ENCODE data around the gene COLEC12.

COLEC12 gene

DNA sequence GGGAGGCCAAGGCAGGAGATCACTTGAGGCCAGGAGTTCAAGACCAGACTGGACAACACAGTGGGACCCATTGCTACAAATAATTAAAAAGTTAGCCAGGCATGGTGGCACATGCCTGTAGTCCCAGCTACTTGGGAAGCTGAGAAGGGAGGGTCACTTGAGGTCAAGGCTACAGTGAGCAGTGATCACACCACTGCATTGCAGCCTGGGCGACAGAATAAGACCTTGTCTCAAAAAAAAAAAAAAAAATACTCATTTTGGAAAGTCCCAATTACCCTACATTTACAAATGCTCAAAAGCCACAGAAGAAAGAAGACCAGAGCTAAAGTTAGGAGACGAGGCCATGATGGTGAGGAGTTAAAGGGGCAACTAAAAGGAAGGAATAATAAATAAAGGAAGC lies 61.9 kb downstream of the COLEC12 start:
- DNase-seq (ENCODE audit: low read depth) = no peak

DNA sequence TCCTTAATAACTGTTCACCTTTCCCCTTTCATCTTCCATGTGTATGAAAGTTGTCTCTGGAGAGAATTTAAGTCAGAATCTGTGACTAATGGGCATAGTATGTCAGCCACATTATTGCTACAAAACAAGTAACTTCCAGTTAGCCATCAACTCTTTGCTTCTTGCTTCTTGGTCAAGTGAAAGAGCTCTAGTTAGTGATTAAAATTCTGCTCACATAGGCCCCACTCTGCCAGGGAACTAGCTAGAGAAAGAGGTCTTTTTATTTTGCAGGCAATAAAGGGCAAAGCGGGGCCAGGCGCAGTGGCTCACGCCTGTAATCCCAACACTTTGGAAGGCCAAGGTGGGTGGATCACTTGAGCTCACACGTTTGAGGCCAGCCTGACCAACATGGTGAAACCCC lies 64.6 kb downstream of the COLEC12 start:
- no peak for DNase-seq (ENCODE audit: low read depth)

DNA sequence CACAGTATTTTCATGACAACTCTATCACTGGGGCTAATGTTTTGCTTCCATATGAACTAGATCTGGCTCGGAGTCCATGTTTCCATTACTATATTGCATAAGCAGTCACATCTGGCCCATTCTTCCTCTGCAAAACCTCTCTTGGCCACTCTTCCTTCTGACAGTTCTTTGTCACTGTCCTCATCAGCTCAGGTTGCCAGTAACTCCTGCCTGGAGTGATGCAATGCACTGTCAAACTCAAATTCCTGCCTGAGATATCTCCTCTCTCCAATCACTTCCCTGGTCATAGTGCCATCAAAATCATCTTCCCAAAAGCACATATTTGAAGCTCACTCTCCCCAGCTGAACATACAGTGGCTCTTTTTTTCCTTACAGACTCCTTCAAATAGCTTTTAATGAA lies 66.1 kb downstream of the COLEC12 start:
- DNase-seq (ENCODE audit: low read depth) = no peak

DNA sequence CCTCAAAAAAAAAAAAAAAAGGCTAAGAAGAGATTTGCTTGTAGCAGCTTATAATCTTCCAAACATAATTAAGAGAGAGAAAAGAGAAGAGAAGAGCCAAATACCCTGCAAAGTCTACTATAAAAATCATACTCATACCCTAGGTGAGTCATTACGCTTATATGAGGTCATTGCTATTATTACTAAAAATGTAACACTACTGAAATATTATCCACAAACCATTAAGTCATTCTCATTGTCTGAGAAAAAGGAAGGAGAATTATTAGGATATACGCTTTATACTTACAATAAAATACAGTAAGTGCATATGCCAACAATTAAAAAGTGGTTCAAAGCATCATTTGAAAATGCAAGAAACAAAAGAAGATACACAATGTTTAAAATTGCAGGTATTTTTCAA lies 66.5 kb downstream of the COLEC12 start:
- no peak for DNase-seq (ENCODE audit: low read depth)

- no peak for DNase-seq (ENCODE audit: low read depth)
Observed at GRCh38 chr18:433298-433697, 67.2 kb downstream of the COLEC12 start.

DNA sequence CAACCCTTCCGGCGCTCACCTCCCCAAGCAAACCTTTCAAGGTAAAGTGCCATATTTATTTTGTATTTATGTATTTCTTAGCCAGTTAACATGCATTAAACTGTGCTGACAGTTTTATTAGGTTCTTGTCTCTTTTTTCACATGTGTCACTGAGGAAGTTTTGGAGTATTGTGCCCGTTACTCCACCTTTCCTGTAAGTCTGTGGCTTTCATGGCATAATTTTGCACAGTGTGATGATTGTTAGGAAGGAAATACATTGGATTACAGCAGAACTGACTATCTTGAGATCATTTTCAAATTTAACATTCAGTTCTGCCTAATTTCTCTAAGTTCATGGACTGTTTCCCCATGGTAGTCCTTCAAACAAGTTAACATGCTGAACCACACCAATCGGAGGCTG lies 67.7 kb downstream of the COLEC12 start:
- no peak for DNase-seq (ENCODE audit: low read depth)

DNA sequence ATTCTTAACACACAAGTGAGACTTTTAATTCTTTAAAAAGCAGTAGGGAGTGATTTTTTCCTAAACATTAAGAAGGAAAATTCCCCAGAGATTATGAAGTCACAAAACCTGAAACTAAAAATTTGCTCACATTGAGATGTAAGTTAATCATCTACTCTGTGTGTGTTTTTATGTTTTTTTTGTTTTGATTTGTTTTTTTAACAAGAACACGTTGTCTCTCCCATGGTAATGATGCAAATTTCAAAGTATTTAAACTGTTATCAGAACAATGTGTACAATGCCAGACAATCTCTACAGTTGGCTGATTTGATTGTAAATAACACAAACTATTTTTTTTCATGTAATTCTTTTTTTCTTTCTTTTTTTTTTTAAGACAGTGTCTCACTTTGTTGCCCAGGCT lies 71.5 kb downstream of the COLEC12 start:
- no peak for DNase-seq (ENCODE audit: low read depth)

DNA sequence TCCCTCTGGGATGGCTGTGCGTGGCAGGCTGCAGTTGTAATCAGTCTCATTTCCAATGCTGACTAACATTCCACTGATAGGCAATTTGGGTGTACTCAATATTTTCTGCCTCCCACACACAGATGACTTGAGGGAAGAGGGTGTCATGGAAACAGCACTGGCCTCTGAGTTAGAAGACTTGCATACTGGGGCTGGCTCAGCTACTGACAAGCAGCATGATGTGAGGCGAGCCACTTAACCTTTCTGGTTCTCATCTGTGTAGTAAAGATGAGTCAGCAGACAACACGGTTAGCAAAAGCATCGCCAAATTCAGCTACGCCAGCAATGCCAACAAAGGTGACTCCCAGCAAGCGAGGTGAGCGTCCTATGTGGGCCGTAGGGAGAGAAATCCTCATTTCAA lies 73.5 kb downstream of the COLEC12 start:
- DNase-seq (ENCODE audit: low read depth) = peak; percentile 70

GRCh38 chr18:425106-425745 lies 75.3 kb downstream of the COLEC12 start:
- no peak for DNase-seq (ENCODE audit: low read depth)

GRCh38 chr18:424668-425067 lies 75.8 kb downstream of the COLEC12 start:
- no peak for DNase-seq (ENCODE audit: low read depth)

DNA sequence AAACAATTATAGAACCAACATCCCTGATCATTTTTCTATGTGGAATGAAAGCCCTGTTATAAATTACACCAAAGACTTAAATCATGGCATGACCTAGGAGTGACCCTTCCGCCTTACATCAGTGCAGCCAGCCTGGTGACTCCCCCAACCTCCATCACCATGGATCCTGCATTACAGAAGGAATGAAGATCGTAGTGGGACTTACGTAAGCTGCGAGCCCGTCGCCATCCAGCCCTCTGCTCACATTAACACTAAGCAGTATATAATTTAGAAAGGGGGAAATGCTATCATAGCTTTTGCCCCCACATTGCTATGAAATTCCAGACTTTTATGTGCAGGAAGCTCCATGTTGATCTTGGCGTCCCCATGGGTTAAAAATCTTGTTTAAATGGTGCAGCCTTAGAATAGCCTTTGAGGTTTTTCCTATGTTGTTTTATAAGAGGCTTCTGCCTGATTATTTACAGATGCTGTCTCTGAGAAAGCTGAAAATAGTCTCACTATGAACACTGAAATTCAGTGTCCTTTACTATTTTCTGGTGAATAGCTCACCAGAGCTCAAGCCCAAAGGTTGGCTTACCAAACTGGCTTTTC lies 76.3 kb downstream of the COLEC12 start:
- no peak for DNase-seq (ENCODE audit: low read depth)

- no peak for DNase-seq (ENCODE audit: low read depth)
Observed at GRCh38 chr18:422966-423365, 77.5 kb downstream of the COLEC12 start.

DNA sequence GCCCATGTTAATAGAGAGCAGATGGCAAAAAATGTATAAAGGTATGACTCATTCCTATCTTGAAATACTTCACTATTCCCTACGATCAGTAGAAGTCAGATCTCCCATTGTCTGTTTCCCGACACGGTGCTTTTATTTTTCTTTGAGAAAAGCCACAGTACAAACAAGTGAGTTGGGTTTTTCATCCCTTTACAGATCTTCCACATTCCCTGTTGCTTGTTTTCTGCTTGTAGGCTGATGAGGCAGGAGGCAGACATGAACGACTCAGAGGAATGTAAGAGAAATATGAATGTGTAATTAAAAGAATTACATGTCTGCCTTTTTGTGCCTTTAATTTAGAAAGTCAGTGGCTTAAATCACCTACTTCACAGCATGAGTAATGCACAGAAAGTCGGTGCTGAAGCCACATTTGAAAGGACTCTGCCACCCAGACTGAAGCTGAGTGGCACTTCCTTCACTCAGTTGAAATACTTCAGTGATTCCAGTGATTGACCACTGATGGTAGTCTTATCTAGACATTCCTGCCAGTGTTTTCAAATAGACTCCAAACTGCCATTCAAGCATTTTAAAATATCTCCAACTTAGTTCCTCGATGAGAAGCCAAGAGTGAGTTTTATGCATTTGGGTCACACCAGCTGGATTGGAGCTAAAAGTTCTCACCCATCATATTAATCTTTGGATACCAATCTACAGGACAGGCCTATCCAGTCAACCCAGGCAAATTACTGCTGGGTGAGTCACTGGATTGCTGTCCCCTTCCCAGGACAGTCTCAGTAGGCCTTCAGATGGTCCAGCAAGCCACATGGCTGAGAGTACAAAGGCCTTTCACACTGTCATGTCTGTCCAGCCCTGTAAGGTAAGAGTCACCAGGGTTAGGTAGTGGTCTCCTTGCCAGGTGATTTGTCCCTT lies 79.0 kb downstream of the COLEC12 start:
- DNase-seq (ENCODE audit: low read depth) = no peak

DNA sequence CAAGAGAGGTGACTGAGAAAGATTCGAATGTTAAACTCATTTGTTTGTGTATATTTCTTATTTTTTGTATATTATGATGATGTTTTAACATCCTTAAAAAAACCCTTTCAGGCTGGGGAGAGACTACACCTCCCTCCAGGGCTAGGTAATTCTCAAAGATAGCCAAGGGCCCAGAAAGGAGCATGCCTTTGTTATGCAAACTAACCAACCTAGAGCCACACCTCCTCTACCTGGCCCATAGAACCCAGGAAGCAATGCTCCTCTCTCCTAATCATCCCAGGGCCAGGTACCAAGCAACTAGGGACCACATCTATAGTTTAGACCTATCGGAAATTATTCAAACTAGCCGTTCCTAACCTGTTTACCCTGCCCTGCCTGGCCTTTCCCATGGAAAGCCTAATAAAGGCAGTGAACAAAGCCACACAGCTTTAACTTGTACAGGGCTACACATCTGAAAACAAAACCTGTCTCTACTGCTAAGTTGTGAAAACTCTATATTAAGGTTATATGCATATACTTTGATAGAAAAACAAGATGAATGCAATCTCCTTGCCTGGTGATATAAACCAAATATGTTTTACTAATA lies 79.7 kb downstream of the COLEC12 start:
- DNase-seq (ENCODE audit: low read depth) = no peak

GRCh38 chr18:419541-420175 lies 80.8 kb downstream of the COLEC12 start:
- no peak for DNase-seq (ENCODE audit: low read depth)

DNA sequence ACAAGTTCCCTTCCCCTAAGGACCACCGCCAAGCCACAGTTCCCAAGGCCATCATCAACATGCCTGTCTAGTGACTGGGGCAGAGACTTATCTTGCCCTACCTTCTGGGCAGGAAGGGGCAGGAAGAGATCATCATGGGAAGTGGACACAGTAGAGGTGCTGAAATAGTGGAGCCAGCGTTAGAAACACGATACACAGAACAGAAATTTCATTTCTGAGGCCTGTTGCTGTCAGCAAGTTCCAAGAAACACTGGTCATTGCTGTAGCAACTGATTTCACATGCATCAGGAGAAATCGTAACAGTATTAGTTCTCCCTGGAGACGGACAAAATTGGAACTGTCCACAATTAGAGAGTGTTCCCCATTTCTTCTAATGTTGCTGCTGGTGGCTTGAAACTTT lies 83.0 kb downstream of the COLEC12 start:
- no peak for DNase-seq (ENCODE audit: low read depth)

GRCh38 chr18:416930-417329 lies 83.6 kb downstream of the COLEC12 start:
- no peak for DNase-seq (ENCODE audit: low read depth)

GRCh38 chr18:415617-416612 lies 84.6 kb downstream of the COLEC12 start:
- DNase-seq (ENCODE audit: low read depth) = peak; percentile 73

- no peak for DNase-seq (ENCODE audit: low read depth)
Observed at GRCh38 chr18:415047-415446, 85.5 kb downstream of the COLEC12 start.

- DNase-seq (ENCODE audit: low read depth) = no peak
Observed at GRCh38 chr18:413233-413632, 87.3 kb downstream of the COLEC12 start.

GRCh38 chr18:410047-410455 lies 90.5 kb downstream of the COLEC12 start:
- no peak for DNase-seq (ENCODE audit: low read depth)

Data from HS-5 (cell line).